Testis (tissue), 2 donors: ENCODE measurements around the gene ZSCAN5C.

Experiments used
- POLR2A ChIP-seq: fragments of 450-650 bp; IDR thresholded peaks from one replicate; pipeline ENCODE4 v1.6.1; 2017; ENCODE audit warnings: antibody characterized with exemption, mild to moderate bottlenecking, moderate library complexity
- TF ChIP-seq, protein P1 (sequence below), 3 experiments: fragments of 450-650 bp in 2 of 3; fragments of 200-600 bp in 1 of 3; sonication (generic) in 1 of 3; IDR thresholded peaks; one replicate each; pipeline ENCODE4 v1.5.1; 2016 to 2019; ENCODE audit warnings: antibody characterized with exemption in 3 of 3, mild to moderate bottlenecking in 2 of 3, moderate library complexity in 1 of 3

DNA sequence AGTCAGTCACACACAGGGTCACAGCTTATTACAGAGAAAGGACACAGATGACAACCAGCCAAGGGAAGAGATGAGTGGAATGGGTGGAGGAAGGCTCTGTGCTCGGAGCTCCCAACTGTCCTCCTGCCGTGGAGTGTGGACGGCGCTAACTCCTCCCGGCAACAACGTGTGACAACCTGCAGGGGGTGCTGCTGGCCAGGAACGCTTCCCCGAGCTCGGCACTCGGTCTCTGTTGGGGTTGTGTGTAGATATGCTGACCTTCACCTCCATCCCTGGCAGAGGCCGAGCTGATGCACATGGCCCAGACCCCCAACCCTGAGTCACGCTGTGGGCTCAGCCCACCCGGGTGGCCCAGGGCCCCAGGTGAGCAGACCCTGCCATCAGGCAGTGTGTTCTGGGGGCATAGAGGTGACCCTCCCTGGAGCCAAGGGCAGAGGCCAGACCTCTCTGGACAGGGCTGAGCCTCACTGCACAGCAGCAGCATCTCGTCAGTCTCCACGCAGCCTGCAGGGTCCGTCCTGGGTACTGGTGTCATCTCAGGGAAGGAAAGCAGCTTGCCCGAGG lies 46.9 kb upstream of the ZSCAN5C start:
- TF ChIP-seq, protein P1, sequence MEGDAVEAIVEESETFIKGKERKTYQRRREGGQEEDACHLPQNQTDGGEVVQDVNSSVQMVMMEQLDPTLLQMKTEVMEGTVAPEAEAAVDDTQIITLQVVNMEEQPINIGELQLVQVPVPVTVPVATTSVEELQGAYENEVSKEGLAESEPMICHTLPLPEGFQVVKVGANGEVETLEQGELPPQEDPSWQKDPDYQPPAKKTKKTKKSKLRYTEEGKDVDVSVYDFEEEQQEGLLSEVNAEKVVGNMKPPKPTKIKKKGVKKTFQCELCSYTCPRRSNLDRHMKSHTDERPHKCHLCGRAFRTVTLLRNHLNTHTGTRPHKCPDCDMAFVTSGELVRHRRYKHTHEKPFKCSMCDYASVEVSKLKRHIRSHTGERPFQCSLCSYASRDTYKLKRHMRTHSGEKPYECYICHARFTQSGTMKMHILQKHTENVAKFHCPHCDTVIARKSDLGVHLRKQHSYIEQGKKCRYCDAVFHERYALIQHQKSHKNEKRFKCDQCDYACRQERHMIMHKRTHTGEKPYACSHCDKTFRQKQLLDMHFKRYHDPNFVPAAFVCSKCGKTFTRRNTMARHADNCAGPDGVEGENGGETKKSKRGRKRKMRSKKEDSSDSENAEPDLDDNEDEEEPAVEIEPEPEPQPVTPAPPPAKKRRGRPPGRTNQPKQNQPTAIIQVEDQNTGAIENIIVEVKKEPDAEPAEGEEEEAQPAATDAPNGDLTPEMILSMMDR (IDR thresholded peaks at IDR 0.05) = peak in 2 of 3 experiments; percentile 44 to 48
- no peak for TF ChIP-seq POLR2A
